Smooth muscle cell (in vitro differentiated cells): ENCODE results near the gene BMP5. TPM values are rescaled to one million over a fixed set of nuclear protein-coding genes. Genes with fewer than 3 reads are reported as not detected.

Source experiments
- DNase-seq: peaks from one replicate; lab custom pipeline; 2025; ENCODE audit not compliant: unreplicated experiment; lab: John Stamatoyannopoulos, UW
- H2AFZ ChIP-seq: fragments of 200-600 bp; sonication (generic); 2 replicates; pipeline ENCODE4 v1.6.0; 2016; ENCODE audit warnings: antibody characterized with exemption, low read depth, mild to moderate bottlenecking
- H3F3A ChIP-seq: fragments of 200-600 bp; sonication (generic); 2 replicates; pipeline ENCODE4 v1.6.0; 2017; ENCODE audit warnings: antibody characterized with exemption, low read depth
- H3K27ac ChIP-seq: fragments of 200-600 bp; sonication (generic); 2 replicates; pipeline ENCODE4 v1.5.1; 2016; ENCODE audit warnings: low read depth, mild to moderate bottlenecking
- H3K27me3 ChIP-seq: fragments of 200-600 bp; sonication (generic); 2 replicates; pipeline ENCODE4 v1.6.1; 2016; ENCODE audit warnings: low read depth, mild to moderate bottlenecking
- H3K36me3 ChIP-seq: fragments of 200-600 bp; sonication (generic); 2 replicates; pipeline ENCODE4 v1.5.1; 2016; ENCODE audit warnings: low read depth
- H3K4me1 ChIP-seq: fragments of 200-600 bp; sonication (generic); 2 replicates; pipeline ENCODE4 v1.5.1; 2016; ENCODE audit warnings: low read depth
- H3K4me2 ChIP-seq: fragments of 200-600 bp; sonication (generic); 2 replicates; pipeline ENCODE4 v1.6.0; 2016; ENCODE audit warnings: mild to moderate bottlenecking
- H3K4me3 ChIP-seq: fragments of 200-600 bp; sonication (generic); 2 replicates; pipeline ENCODE4 v1.5.1; 2016; ENCODE audit warnings: mild to moderate bottlenecking
- H3K79me2 ChIP-seq: fragments of 200-600 bp; sonication (generic); 2 replicates; pipeline ENCODE4 v1.6.0; 2016; ENCODE audit warnings: low read depth, mild to moderate bottlenecking
- H3K9ac ChIP-seq: fragments of 200-600 bp; sonication (generic); 2 replicates; pipeline ENCODE4 v1.6.0; 2016; ENCODE audit warnings: low read depth
- H3K9me3 ChIP-seq: fragments of 200-600 bp; sonication (generic); replicated peaks from 2 replicates; pipeline ENCODE4 v1.5.1; 2016; ENCODE audit warnings: low read depth
- H4K20me1 ChIP-seq: fragments of 200-600 bp; sonication (generic); 2 replicates; pipeline ENCODE4 v1.6.0; 2016; ENCODE audit warnings: low read depth
- CTCF ChIP-seq: fragments of 200-600 bp; sonication (generic); IDR thresholded peaks from 2 replicates; pipeline ENCODE4 v1.5.1; 2017; ENCODE audit warnings: borderline replicate concordance, mild to moderate bottlenecking, antibody characterized with exemption; ENCODE audit not compliant: insufficient read depth, poor library complexity, severe bottlenecking
- WGBS: methylation state at CpG from one replicate; pipeline ENCODE4 v1.1.7; 2016; ENCODE audit warnings: low lambda C conversion rate; 5-methylcytosine and 5-hydroxymethylcytosine counted together
- polyA plus RNA-seq: library from polyadenylated mRNA; unstranded; fragments of >200 nt; fragmentation: Nextera tagmentation; extraction: Ambion mirVana; gene quantifications from 2 replicates; pipeline ENCODE4 v1.2.1, GENCODE V29; 2016
- total RNA-seq: library from RNA; depleted of rRNA; stranded (reverse); fragments of >200 nt; gene quantifications from 2 replicates; pipeline ENCODE4 v1.2.3, GENCODE V29; 2014

BMP5 gene
- total and polyA plus RNA-seq, 2 experiments from 2014 or later: 0.07 to 3.5 TPM

- H3F3A ChIP-seq: no peaks in the 10 kb centered on the region
- TF ChIP-seq CTCF: no peak
These were observed 169.6 kb downstream of the BMP5 start for GRCh38 chr6:55705451-55706440.

GRCh38 chr6:55704421-55704820 lies 171.0 kb downstream of the BMP5 start:
- 48% methylated on average over 1 of the region's 1 CpG for WGBS
- peak overlapping the region; percentile 70 for H3K27ac ChIP-seq
- H3K4me3 ChIP-seq: no peak overlapping the region
- peak overlapping the region; percentile 42 for H3K9ac ChIP-seq
- H4K20me1 ChIP-seq: no peaks in the 10 kb centered on the region
- H3K4me1 ChIP-seq: peaks cover 5% of the 10 kb centered on the region
- no peak overlapping the region for H3K4me2 ChIP-seq
- H3K79me2 ChIP-seq: no peaks in the 10 kb centered on the region
- no peaks in the 10 kb centered on the region for H3K36me3 ChIP-seq
- no peak overlapping the region for H2AFZ ChIP-seq
- TF ChIP-seq CTCF: no peak
- no peaks in the 10 kb centered on the region for H3K27me3 ChIP-seq
- no peaks in the 10 kb centered on the region for H3K9me3 ChIP-seq
- no peaks in the 10 kb centered on the region for H3F3A ChIP-seq
- no peak for DNase-seq

More at GRCh38 chr6:55705451-55706440, 169.6 kb downstream of the BMP5 start:
- peaks cover 5% of the 10 kb centered on the region for H3K4me1 ChIP-seq
- H3K4me2 ChIP-seq: no peak overlapping the region
- no peaks in the 10 kb centered on the region for H3K36me3 ChIP-seq
- WGBS: 96% methylated on average over 2 of the region's 2 CpGs
- no peak for DNase-seq
- H3K4me3 ChIP-seq: no peak overlapping the region
- no peaks in the 10 kb centered on the region for H4K20me1 ChIP-seq
- no peak overlapping the region for H2AFZ ChIP-seq
- no peaks in the 10 kb centered on the region for H3K27me3 ChIP-seq
- H3K9me3 ChIP-seq: no peaks in the 10 kb centered on the region
- H3K79me2 ChIP-seq: no peaks in the 10 kb centered on the region
- H3K9ac ChIP-seq: no peak overlapping the region
- no peak overlapping the region for H3K27ac ChIP-seq
